ENCODE results near the gene NTM. TPM values are rescaled to one million over a fixed set of nuclear protein-coding genes. Genes with fewer than 3 reads are reported as not detected.

NTM gene
- total and polyA plus RNA-seq, 2 of the 8 experiments (the other 6 are each of a cell fraction or from before 2014, with no cell fraction given), result 13.4 to 20.0 TPM

DNA sequence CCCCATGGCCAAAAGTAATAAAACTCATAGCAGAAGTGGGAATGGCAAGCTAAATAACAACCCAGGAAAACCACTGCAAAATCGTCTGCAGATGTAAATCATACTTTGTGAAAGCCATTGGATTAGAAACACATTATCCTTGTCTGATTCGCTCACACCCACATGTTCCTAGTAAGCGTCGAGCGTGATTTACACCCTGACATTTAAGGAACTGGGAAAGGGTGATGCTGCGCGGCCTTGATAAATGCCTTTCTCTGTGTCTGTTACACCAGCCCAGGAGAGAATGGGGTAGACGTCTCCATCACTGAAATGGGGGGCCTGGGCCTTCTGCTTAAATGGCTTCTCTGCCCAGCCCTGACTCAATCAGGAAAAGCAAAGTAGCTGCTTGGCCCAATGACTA lies 162.7 kb downstream of the NTM start:
- H3K4me1 ChIP-seq (replicated peaks in 1 of 4; ENCODE audit: control insufficient read depth in 3 of 4, insufficient read depth in 4 of 4, low read length in 3 of 4), result peaks cover 0 to 6% (median 0%) of the 10 kb centered on the region in 4 experiments; a peak in 2 of 7 replicates
- H2BK12ac ChIP-seq (ENCODE audit: low read depth, low read length), result no peak overlapping the region
- DNase-seq (ENCODE audit: low read depth in 1 of 2, low spot score in 2 of 2) (no peak), FAIRE-seq (no peak)
- H3K4me2 ChIP-seq (ENCODE audit: insufficient read depth in 1 of 2, low read depth in 2 of 2, low read length in 2 of 2), result no peak overlapping the region
- CTCF ChIA-PET (ENCODE audit: partially characterized antibody), result interaction anchor here (0.7 to 2.7 kb wide), 7 partner anchors 10 to 468 kb away, joined by 3 to 11 read pairs (median 4); no protein-coding TSS in a partner anchor
- no peak overlapping the region for H3K9ac ChIP-seq (replicated peaks in 1 of 4; ENCODE audit: extremely low read depth in 1 of 4, low read depth in 3 of 4, low read length in 3 of 4)
- no peaks in the 10 kb centered on the region for H3K79me1 ChIP-seq (ENCODE audit: low read depth, low read length)
- no peak overlapping the region for H2BK20ac ChIP-seq (ENCODE audit: low read length)
- no peak overlapping the region for H3K18ac ChIP-seq (ENCODE audit: extremely low read depth, low read length)
- no peak overlapping the region for H3K23ac ChIP-seq (ENCODE audit: insufficient read length)
- H3K56ac ChIP-seq (replicated peaks; ENCODE audit: insufficient read length, low read depth, low read length), result no peak overlapping the region
- H2AK5ac ChIP-seq (ENCODE audit: low read depth, low read length), result no peak overlapping the region; the same call in 1 of the 2 replicates
- no peaks in the 10 kb centered on the region for H3K27me3 ChIP-seq (replicated peaks in 1 of 4; ENCODE audit: control insufficient read depth in 3 of 4, extremely low read depth in 1 of 4, insufficient read depth in 3 of 4, low read length in 3 of 4)
- no peak overlapping the region for H2AFZ ChIP-seq (ENCODE audit: low read length)
- no peak overlapping the region for H4K8ac ChIP-seq (ENCODE audit: extremely low read depth, insufficient read depth, low read length)
- H2BK15ac ChIP-seq (ENCODE audit: low read length), result no peak overlapping the region
- H4K5ac ChIP-seq (ENCODE audit: insufficient read length, low read depth, low read length), result no peak overlapping the region
- H3K4me3 ChIP-seq (ENCODE audit: extremely low read depth in 1 of 4, insufficient read depth in 2 of 4, low read depth in 3 of 4, low read length in 4 of 4), result no peak overlapping the region
- WGBS, 2 experiments (ENCODE audit: extremely low coverage in 1 of 2, insufficient coverage in 1 of 2, insufficient read length in 1 of 2, insufficient replicate concordance in 2 of 2, low coverage in 1 of 2, low lambda C conversion rate in 2 of 2, missing lambda C conversion rate in 1 of 2), result 93% methylated on average over 8 of the region's 8 CpGs; no CpG with 5 or more reads in 1 of the 2 experiments
- H4K91ac ChIP-seq (replicated peaks; ENCODE audit: insufficient read length, low read length), result no peak overlapping the region
- POLR2A ChIA-PET (ENCODE audit: partially characterized antibody), result interaction anchor here (1.3 kb wide), 1 partner anchor 10 kb away, joined by 3 read pairs; no protein-coding TSS in a partner anchor
- H3K4ac ChIP-seq (replicated peaks; ENCODE audit: insufficient read length, low read depth, low read length), result no peak overlapping the region
- H2BK5ac ChIP-seq (ENCODE audit: low read depth, low read length), result no peak overlapping the region
- no peaks in the 10 kb centered on the region for H3K36me3 ChIP-seq (ENCODE audit: control insufficient read depth in 2 of 4, insufficient read depth in 4 of 4, low read length in 3 of 4)
- H2BK120ac ChIP-seq (replicated peaks; ENCODE audit: low read depth, low read length), result no peak overlapping the region
- H3K27ac ChIP-seq (ENCODE audit: low read depth, low read length), result no peak overlapping the region
- H3K9me3 ChIP-seq (ENCODE audit: insufficient read depth in 2 of 2, low read depth in 1 of 2, low read length in 1 of 2), result no peaks in the 10 kb centered on the region
- no peaks in the 10 kb centered on the region for H3K79me2 ChIP-seq (ENCODE audit: control insufficient read depth in 1 of 2, insufficient read depth in 2 of 2, low read length in 2 of 2)
- H4K20me1 ChIP-seq (replicated peaks in 1 of 2; ENCODE audit: control insufficient read depth in 1 of 2, insufficient read depth in 2 of 2, low read length in 2 of 2), result no peaks in the 10 kb centered on the region
- no peaks in the 10 kb centered on the region for H3K23me2 ChIP-seq (ENCODE audit: low read depth, low read length)
- H3K14ac ChIP-seq (ENCODE audit: insufficient read length), result no peak overlapping the region
- TF ChIP-seq RAD21 (IDR thresholded peaks at IDR 0.05 in 1 of 2, conservative IDR thresholded peaks at IDR 0.05 in 1 of 2; ENCODE audit: low read depth in 2 of 2, low read length in 2 of 2), result no peak
- TF ChIP-seq TCF12 (IDR thresholded peaks at IDR 0.05; ENCODE audit: low read depth, low read length), result no peak
- TF ChIP-seq KDM1A (IDR thresholded peaks at IDR 0.05; ENCODE audit: borderline replicate concordance, low read length), result no peak
- TF ChIP-seq, protein P1, sequence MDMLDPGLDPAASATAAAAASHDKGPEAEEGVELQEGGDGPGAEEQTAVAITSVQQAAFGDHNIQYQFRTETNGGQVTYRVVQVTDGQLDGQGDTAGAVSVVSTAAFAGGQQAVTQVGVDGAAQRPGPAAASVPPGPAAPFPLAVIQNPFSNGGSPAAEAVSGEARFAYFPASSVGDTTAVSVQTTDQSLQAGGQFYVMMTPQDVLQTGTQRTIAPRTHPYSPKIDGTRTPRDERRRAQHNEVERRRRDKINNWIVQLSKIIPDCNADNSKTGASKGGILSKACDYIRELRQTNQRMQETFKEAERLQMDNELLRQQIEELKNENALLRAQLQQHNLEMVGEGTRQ (IDR thresholded peaks at IDR 0.05; ENCODE audit: low read length), result no peak
- no peak for TF ChIP-seq SIN3A (conservative IDR thresholded peaks at IDR 0.05 in 1 of 2, IDR thresholded peaks at IDR 0.05 in 1 of 2; ENCODE audit: low read depth in 1 of 2, low read length in 2 of 2)
- TF ChIP-seq ASH2L (IDR thresholded peaks at IDR 0.05; ENCODE audit: low read length), result no peak
- no peak for TF ChIP-seq SUZ12 (IDR thresholded peaks at IDR 0.05; ENCODE audit: low read length)
- TF ChIP-seq CEBPB (IDR thresholded peaks at IDR 0.05; ENCODE audit: low read depth, low read length), result no peak
- TF ChIP-seq CHD2 (IDR thresholded peaks at IDR 0.05; ENCODE audit: low read length), result no peak
- no peak for TF ChIP-seq TAF1 (IDR thresholded peaks at IDR 0.05; ENCODE audit: low read depth, low read length)
